Testis (tissue), 2 donors: ENCODE results near the gene PTPN13.

Experiments
- CTCF ChIP-seq, 3 experiments: fragments of 450-650 bp in 2 of 3; fragments of 200-600 bp in 1 of 3; sonication (generic) in 1 of 3; IDR thresholded peaks; one replicate each; pipeline ENCODE4 v1.5.1; 2016 to 2019; ENCODE audit warnings: antibody characterized with exemption in 3 of 3, mild to moderate bottlenecking in 2 of 3, moderate library complexity in 1 of 3
- POLR2A ChIP-seq: fragments of 450-650 bp; IDR thresholded peaks from one replicate; pipeline ENCODE4 v1.6.1; 2017; ENCODE audit warnings: antibody characterized with exemption, mild to moderate bottlenecking, moderate library complexity

GRCh38 chr4:86819561-86819960 is 225.4 kb downstream of the PTPN13 start:
- TF ChIP-seq CTCF (IDR thresholded peaks at IDR 0.05) (no peak), POLR2A (no peak)
